Measurements from ENCODE around the gene AMER2.

Gene AMER2

DNA sequence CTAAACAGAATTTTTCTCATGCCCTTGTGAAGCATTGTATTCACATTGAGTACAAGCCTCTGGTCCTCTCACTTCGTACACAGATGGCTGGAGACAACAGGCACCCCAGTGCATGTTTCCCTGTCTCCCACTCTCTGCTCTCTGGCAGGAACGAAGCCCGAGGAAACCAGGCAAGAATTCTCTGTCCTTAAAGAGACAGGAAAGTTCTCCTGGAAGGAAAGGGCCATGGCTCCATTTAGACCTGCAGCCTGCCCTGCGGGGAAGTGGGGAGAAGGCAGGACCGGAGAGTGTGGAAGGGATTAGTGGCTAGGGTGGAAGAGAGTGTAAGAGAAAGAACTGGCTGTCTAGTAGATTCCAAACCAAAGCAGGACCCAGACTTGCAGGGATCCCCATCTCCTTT, 15.5 kb upstream of the AMER2 start:
- intact Hi-C loops (cut with DNase I): no loop called here
- DNase-seq: no peak

DNA sequence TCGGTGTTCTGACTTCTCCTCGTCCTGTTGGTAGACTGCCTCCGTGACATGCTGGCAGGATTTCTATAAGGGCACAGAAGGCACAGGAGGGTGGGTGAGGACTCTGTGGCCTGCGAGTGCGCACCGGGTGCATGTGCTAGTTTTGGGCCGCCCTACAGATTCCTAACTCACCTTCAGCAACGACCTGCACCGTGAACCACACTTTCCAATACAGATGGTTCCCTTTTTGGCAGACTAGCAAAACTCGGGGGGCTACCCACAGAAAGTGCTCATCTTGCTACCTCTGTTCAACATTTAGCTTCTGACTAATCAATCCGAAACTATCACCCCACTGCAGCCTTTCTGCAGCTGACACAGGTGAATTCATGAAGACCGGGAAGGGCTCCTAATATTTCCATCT, 14.1 kb upstream of the AMER2 start:
- intact Hi-C loops (cut with DNase I): no loop called here
- DNase-seq: no peak

DNA sequence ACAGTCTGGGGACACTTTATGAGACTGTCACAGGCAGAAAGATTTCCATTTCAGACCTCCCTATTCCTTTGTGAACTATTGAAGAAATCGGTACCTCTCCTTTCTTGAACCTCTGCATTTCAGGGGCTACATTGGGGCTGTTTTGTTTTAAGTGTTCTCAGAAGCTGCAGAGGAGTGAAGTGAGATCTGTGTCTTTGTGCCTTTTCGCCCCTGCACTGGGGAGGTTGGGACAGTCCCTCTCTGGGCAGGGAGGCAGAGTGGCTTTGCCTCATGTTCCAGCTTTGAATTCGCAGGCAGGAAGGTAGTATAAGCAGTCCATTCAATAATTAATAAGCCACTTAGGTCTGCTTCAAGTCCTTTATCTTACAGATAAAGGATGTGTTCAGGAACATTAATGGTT, 9.5 kb upstream of the AMER2 start:
- peak in 1 of 42 donors; percentile 47 for DNase-seq
- intact Hi-C loops (cut with DNase I): no loop called here

DNA sequence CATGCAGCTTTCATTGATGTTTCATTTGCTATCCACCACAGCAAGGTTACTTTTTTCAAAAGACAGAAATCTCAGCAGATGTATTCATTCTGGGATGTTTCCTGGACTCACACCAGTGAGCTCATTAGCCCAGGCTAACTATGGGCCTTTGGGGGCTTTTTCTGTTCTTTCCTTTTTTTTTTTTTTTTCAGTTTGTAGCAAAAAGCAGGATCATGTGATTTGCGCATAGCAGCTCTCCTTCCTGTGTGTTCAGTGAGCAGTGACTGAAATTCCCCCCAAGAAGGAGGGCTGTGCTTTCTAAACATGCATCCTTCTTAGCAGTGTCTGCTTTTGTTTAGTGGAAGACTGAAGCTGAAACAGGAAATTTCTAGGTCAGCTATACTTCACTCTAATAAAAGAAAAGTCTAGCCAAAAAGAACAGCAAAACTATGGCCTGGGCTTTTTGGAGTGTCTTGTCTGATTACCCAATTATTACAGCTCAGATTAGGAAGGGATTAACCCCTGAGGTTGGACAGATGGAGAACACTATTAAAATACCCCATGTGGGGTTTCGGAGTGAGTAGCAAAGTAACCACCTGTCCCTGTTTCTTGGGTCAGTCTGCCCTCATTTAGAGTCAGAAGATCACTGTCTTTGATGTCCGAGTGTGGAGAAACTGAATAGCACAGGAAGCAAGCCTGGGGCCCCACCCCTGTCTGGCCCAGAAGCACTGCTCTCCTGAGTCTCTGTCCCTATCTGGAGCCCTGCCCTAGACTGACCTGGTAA, 8.9 kb upstream of the AMER2 start:
- DNase-seq: peak in 2 of 42 donors; percentile 29 to 59
- intact Hi-C loops (cut with DNase I): no loop called here

DNA sequence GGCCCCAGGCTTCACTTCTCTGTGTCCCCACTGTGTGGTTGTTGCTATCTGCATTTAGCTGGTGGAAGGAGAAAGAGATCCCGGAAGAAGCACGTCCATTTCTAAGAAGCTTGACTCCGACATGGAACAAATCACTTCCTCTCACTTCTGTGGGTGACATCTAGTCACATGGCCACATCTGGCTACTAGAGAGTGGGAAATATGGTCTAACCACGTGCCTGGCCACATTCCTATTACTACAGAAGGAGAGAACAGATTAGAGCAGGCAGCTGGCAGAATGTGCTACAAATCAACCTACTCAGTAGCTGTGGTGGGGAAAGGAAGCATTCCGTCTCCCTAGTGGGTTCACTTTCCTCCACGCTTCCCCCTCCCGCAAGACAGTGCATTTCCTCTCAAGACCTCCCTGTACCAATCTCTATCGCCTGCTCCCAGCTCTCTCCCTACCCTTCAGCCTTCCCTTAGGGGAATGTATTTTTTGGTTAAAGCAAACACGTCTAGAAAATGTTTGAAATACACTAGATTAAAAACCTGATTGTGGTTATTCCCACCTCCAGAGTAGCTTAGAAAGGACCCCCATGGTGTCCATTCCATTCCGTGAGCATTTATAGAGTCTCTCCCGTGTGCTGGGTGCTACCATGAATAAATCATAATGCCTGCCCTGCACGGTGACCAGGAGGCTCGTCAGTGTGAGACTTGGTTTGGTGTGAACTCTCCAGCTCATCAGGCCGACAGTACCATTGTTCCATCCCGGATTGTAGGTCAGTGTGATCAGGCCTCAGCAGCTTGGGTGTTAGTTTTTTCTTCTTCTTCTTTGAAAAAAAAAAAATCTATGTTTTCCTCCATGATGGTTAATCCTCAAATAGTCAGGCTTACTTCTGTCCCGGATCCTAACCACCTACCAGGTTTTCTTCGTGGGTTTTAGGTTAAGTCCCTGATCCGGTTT, 8.0 kb upstream of the AMER2 start:
- DNase-seq: peak in 25 of 42 donors; percentile 24 to 91 (median 60)
- intact Hi-C loops (cut with DNase I): no loop called here

DNA sequence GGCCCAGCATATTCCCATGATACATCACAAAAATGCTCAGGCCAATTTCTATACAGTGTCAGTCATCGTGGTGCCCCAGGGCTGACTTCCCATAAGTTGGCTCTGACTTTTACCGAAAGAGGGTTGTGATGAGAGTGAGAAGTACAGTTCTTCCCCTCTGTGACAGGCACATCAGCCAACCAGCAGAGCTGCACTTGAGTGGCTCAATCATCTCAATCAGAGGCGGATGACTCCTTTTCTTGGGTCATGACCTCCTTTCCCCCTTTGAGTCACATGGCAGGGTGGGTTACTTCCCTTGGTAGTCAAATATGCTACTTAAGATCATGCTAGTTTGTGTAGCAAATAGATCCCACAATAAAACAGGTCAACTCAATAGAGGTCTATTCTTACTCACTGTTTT, 6.9 kb upstream of the AMER2 start:
- intact Hi-C loops (cut with DNase I): no loop called here
- DNase-seq: peak in 1 of 42 donors; percentile 50

DNA sequence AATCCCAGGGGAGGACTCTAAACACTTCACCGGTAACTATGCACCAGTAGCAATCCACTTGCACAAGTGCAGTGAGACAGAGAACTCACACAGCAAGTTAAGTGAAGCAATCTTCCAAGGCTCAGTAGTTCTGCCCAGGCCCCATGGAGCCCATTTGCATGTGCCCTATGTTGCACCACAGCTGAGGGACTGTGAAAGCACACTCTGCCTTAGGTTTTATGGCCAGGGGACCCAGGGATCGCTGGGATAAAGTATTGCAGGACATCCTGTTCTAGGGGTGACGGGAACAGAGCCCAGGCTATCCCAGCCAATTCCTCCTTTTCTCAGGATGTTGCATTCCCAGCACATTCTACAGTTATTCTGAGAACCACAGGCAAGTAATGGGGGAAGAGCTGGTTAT, 6.0 kb upstream of the AMER2 start:
- peak in 4 of 42 donors; percentile 32 to 66 (median 38) for DNase-seq
- intact Hi-C loops (cut with DNase I): no loop called here

DNA sequence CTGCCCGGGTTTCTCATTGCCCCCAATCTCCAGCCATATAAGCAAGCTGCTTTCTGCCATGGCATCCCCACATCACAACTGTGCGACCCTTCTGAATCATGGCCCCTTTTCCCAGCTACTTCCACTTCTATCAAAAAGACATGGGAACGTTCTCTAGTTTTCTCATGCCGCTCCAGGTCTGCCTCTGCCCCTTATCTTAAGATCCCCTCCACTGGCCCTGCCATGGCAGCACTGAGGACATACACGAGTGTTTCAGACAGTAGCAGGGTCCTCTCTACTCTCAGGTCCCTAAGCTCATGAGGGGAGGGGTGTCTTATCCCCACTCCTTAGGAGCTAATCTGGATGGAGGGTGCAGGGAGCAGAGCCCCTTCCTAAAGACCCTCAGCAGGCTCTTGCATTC, 5.5 kb upstream of the AMER2 start:
- intact Hi-C loops (cut with DNase I): no loop called here
- DNase-seq: no peak

DNA sequence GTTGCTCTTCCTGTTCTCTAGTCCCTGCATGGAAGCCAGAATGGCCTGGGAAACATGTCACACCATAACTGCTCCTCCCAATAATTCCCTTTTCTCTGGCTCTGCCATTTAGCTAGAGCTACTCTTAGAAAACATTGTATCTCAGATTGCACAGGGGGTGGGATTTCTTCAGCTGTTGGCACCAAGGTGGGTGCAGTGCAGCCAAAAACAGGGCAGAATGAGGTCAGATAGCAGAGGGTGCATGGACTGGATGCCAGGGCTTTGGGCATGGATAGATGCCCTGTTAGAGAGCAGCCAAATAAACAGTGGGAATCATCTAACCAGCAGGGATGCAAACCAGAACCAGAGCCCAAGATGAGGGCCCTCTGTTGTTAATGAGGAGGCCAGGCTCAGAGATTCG, 4.9 kb upstream of the AMER2 start:
- intact Hi-C loops (cut with DNase I): no loop called here

DNA sequence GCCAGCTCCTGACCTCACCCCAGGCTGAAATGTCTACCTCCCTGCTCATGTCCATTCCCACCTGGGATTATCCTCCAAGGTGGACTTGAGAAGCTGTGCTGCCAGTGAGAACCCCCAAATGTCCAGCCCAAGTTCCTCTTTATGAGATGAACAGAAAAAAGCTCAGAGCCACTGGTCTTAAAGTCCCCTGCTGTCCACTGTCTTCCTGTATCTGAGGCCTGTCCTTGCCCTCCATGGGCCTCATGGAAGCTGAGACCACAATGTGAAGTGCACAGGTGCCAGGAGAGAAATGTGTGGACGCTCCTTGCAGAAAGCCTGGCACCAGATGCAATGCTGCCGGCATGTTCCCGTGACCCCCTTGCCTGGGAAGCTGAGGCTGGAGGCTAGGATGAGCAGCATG, 3.3 kb upstream of the AMER2 start:
- peak in 2 of 42 donors; percentile 17 to 38 for DNase-seq
- intact Hi-C loops (cut with DNase I): no loop called here

More for the DNA sequence above, 4.9 kb upstream of the AMER2 start:
- DNase-seq: peak in 37 of 42 donors; percentile 28 to 91 (median 71)

DNA sequence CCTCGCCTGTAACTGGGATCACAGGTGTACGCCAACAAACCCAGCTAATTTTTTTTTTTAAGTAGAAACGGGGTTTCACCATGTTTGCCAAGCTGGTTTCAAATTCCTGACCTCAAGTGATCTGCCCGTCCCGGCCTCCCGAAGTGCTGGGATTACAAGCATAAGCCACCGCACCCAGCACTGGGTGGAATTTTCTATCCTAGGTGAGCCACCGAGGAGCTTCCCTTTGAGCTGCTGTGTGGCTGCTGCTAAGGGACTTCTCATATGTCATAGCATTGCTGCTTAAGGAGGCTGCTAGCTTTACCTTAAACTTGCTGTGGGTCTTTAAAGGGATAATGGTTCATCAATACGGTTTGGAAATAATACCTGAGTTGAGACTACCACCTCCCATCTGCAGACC, 2.9 kb upstream of the AMER2 start:
- DNase-seq: peak in 1 of 42 donors; percentile 40

DNA sequence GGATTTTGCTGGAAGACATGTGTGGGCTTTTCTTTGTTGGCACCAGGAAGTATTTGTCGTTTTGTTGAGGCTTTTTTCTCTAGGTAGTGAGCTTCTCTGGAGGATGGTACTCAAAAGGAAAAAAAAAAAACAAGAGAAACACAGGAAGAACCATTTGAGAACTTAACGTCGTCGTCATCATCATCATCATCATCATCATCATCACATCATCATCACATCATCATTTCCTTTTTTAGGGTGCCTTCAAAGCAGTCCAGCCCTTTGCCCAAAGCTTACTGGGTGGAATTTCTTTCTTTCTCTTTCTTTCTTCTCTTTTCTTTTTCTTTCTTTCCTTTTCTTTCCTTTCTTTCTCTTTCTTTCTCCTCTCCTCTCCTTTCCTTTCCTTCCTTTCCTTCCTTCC, 2.2 kb upstream of the AMER2 start:
- DNase-seq: no peak
- intact Hi-C loops (cut with DNase I): no loop called here

More for the DNA sequence above, 2.9 kb upstream of the AMER2 start:
- intact Hi-C loops (cut with DNase I): no loop called here

DNA sequence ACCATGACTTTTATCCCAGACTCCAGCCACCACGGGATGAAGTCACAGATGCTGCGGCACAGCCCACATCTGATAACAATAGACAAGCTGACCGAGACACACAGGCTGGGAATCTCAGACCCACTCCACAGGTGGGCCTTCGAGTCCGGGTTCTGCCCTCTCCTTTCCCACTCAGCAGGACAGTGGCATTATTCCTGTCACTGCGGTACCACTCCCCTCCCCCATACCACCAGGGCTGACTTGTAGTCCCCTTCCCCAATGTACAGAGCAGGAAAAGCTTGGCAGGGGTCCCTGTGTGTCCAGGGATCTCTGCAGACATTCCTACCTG, 179 bp upstream of the AMER2 start:
- DNase-seq: peak in 3 of 42 donors; percentile 82 to 88 (median 83)
- intact Hi-C loops (cut with DNase I): no loop called here

DNA sequence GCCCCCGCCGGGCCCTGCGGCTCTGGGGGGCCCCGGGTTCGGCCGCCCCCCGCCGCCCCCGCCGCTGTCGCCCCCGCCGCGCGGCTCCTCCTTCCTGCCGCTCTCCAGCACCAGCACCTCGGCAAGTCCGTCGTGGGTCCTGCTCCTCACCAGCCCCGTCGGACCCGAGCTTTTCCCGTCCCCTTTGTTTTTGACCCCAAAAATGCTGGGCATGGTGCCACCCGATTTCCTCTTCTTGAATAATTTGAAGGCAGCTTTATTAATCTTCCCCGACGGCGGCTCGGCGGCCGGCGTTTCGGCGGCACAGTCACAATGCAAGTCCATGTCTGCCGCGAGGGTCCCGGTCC, 945 bp downstream of the AMER2 start:
- intact Hi-C loops (cut with DNase I): no loop called here
- peak in 5 of 42 donors; percentile 47 to 74 (median 62) for DNase-seq

DNA sequence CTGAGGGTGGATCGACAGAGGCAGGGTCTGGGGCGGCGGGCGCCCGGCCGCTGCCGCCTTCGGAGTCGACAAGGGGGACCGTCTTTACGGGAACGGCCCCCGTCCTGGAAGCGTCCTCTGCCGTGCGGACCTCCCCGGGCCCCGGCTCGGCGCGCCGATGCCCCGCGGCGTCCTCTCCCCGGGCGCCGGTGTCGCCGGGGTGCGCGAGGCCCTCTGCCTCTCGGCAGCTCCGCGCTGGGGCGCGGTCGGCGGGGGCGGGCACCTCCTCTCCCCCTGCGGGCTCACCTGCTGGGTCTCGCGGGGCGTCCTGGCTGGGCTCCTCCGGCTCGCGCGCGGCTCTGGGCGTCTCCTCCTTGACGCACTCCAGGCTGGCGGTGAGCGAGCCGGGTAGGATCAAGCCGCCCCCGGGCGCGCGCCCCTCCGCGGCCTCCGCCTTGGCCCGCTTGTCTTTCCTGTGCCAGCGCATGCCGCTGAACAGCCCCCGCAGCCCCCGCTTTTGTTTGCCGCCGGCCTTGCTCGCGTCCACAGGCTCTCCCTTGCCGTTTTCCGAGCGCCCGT, 1.5 kb downstream of the AMER2 start:
- DNase-seq: peak in 40 of 42 donors; percentile 49 to 90 (median 76)
- intact Hi-C loops (cut with DNase I): no loop called here

DNA sequence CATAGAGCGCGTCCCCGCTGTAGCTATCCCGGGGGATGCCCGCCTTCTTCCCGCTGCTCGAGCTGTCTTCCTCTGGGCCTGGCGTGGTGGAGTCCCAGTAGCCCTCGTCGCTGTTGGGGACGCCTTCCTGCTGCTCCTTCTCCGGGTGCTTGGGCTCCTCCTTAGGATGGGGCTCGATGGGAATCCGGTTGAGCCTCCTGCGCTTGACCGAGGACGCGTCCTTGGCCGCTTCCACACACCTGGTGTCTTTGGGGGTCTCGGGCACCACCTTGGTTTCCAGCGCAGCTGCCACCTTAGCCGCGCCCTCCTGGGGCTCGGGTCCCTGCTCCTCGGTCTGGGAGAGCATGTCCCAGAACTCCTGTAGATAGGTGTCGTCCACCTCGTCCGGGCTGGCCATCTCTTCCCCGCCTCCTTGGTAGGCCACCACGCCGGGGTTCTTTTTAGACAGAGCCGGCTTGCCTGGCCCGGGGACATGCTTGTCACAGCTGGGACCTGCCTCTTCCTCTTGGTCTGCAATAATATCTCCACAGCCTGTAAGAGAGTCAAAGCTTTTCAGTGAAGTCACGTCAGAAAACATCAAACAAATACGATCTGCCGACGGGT, 2.0 kb downstream of the AMER2 start:
- DNase-seq: peak in 23 of 42 donors; percentile 22 to 77 (median 49)
- intact Hi-C loops (cut with DNase I): no loop called here

DNA sequence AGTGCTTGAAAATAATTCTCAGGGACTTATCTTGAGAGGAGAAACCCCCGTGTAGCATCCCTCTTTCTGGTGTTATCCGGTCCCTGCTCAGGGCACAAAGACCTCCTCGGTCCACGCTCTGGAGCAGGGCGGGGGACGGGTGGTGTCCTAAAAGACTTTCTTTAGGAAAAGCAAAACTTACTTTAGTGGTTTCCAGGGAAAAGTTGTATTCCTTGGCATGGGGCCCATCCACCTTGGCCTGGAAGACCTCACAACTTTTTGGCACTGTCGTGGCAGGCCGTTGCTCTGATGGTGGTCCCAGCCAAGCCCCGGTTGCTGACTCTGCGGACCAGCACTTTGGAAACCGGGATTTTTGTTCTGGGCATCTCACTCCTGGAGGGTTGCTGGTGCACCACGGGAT, 2.7 kb downstream of the AMER2 start:
- peak in 11 of 42 donors; percentile 23 to 69 (median 53) for DNase-seq
- intact Hi-C loops (cut with DNase I): no loop called here

DNA sequence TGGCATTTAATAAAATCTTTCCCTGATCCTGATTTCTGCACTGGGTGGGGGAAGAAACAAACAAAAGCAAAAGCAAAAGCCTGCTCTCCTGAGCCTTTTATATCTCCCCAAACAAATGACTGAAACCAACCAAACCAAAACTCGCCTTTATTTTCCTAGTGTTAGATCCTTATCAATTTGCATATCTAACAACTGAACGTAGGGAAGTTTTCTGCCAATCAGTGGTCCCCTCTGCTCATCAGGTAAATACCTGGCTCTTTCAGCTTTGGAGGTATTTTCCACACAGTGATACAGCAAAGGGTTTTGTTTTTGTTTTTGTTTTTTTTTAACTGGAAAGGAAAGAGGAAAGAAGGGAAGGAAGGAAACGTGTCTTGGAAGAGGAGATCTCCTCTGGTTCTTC, 3.3 kb downstream of the AMER2 start:
- intact Hi-C loops (cut with DNase I): no loop called here
- DNase-seq: no peak

DNA sequence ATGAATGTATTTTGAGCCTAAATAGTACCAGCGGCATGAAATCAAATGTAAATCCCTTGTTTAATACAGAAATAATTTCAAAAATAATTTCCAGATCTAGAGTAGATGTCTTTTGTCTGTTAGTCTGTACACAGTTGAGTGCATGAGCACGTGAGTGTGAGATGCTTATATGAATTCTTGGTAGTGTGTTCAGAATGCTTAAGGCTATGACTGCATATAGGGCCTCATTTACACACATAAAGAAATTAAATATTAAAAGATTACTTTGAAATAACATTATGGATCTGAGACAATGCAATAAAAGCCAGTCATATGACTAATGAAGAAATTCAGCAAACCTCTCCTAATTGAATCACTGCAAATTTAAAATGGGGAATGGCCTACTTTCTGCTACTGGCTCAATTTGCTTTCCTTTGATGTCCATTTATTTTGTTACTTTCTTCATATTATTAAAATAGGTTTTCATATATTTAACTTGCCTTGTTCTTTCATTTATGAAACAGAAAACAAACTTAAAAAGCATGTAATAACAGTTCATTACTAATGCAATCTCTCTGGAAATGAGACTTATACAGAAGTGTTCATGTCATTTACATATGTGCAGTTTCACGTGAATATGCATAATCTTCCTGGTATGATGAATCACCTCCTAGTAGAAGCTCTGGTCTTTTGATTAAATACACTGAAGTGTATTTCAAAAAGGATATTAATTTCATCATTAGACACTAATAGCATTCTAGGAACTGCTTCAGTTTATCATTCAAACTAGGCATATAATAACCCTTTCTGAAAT, 4.5 kb downstream of the AMER2 start:
- intact Hi-C loops (cut with DNase I): no loop called here

More for the DNA sequence above, 4.5 kb downstream of the AMER2 start:
- DNase-seq: no peak
